ENCODE measurements around the gene TM7SF2. TPM values are rescaled to one million over a fixed set of nuclear protein-coding genes. Genes with fewer than 3 reads are reported as not detected.

The TM7SF2 gene
- total RNA-seq, 2 experiments from 2014 or later: 19.2 to 21.0 TPM

DNA sequence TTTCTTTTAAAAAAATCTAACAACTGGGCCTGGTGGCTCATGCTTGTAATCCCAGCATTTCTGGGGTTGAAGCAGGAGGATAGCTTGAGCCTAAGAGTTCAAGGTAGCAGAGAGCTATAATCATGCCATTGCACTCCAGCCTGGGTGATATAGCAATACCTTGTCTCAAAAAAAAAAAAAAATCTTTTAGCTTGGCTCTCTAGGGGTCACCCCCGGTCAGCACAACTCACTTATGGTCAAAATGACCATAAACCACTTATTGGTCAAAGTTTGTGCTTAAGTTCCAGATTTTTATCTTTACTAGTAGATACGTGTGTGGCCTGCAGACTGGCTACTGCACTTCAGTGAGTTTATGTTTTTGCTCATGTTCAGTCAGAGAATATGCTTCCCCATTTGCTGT, 52.0 kb downstream of the TM7SF2 start:
- CTCF ChIA-PET: no interaction called here
- no peak overlapping the region for H3K27ac Mint-ChIP-seq
- no peaks in the 10 kb centered on the region for H3K36me3 Mint-ChIP-seq
- peaks cover 3% of the 10 kb centered on the region for H3K4me1 Mint-ChIP-seq (ENCODE audit: low read depth)
- no peak overlapping the region for H3K4me3 Mint-ChIP-seq
- intact Hi-C loops (cut with micrococcal nuclease): no loop called here
- H3K9me3 Mint-ChIP-seq: no peaks in the 10 kb centered on the region
- DNase-seq: no peak
- POLR2A ChIA-PET: no interaction called here
- H3K27me3 Mint-ChIP-seq: peaks cover 5% of the 10 kb centered on the region

Small RNA genes within 50 kb of the gene (microRNA-seq; reads per million reads assigned to microRNA genes)
- not detected for gene MIR6751 (ENCODE audit: borderline microRNAs expressed, borderline number of aligned reads, borderline replicate concordance)

Other genes with a start within 250 kb of the TM7SF2 start
- 100 to 1,000 TPM; 103 to 113 TPM for gene EHD1, start 233.3 kb upstream of the TM7SF2 start, total RNA-seq
- 10 to 100 TPM; 20.2 to 20.5 TPM for gene ATG2A, start 194.7 kb upstream of the TM7SF2 start, total RNA-seq
- 10 to 100 TPM in 1 of 2 experiments, 1 to 10 TPM in 1; 9.7 to 11.9 TPM for gene PPP2R5B, start 187.2 kb upstream of the TM7SF2 start, total RNA-seq
- under 1 TPM in 1 of 2 experiments, not detected in 1; 0.46 TPM for gene GPHA2, start 176.0 kb upstream of the TM7SF2 start, total RNA-seq
- gene MAJIN, start 139.8 kb upstream of the TM7SF2 start, total RNA-seq: under 1 TPM; 0.21 to 0.82 TPM
- under 1 TPM in 1 of 2 experiments, not detected in 1; 0.22 TPM for gene BATF2, start 114.9 kb upstream of the TM7SF2 start, total RNA-seq
- gene ARL2, start 97.7 kb upstream of the TM7SF2 start, total RNA-seq: 100 to 1,000 TPM; 104 to 109 TPM
- gene SNX15, start 84.4 kb upstream of the TM7SF2 start, total RNA-seq: 10 to 100 TPM; 15.4 to 15.9 TPM
- 10 to 100 TPM; 14.2 to 14.7 TPM for gene SAC3D1, start 70.7 kb upstream of the TM7SF2 start, total RNA-seq
- gene NAALADL1, start 53.3 kb upstream of the TM7SF2 start, total RNA-seq: 10 to 100 TPM; 13.8 to 15.2 TPM
- 100 to 1,000 TPM; 111 to 112 TPM for gene CDCA5, start 27.8 kb upstream of the TM7SF2 start, total RNA-seq
- gene ZFPL1, start 27.6 kb upstream of the TM7SF2 start, total RNA-seq: 10 to 100 TPM; 28.3 to 31.3 TPM
- gene VPS51, start 15.7 kb upstream of the TM7SF2 start, total RNA-seq: 10 to 100 TPM; 97.1 to 99.2 TPM
- gene ZNHIT2, start 5.8 kb downstream of the TM7SF2 start, total RNA-seq: 1 to 10 TPM; 9.3 to 9.7 TPM
- 1,000 to 10,000 TPM; 1,138 to 1,149 TPM for gene FAU, start 10.3 kb downstream of the TM7SF2 start, total RNA-seq
- 10 to 100 TPM; 48.5 to 52.5 TPM for gene MRPL49, start 10.4 kb downstream of the TM7SF2 start, total RNA-seq
- 10 to 100 TPM; 24.5 to 26.2 TPM for gene SYVN1, start 22.6 kb downstream of the TM7SF2 start, total RNA-seq
- gene SPDYC, start 58.4 kb downstream of the TM7SF2 start, total RNA-seq: not detected
- gene CAPN1, start 70.1 kb downstream of the TM7SF2 start, total RNA-seq: 100 to 1,000 TPM; 111 to 116 TPM
- gene POLA2, start 150.1 kb downstream of the TM7SF2 start, total RNA-seq: 10 to 100 TPM; 62.9 to 66.9 TPM
- gene CDC42EP2, start 203.0 kb downstream of the TM7SF2 start, total RNA-seq: under 1 TPM in 1 of 2 experiments, not detected in 1; 0.26 TPM
- 10 to 100 TPM; 68.7 to 71.6 TPM for gene DPF2, start 222.0 kb downstream of the TM7SF2 start, total RNA-seq
- under 1 TPM; 0.73 to 1.00 TPM for gene TIGD3, start 242.9 kb downstream of the TM7SF2 start, total RNA-seq